GM23338 (cell line): ENCODE measurements around the gene SNX30. TPM values are rescaled to one million over a fixed set of nuclear protein-coding genes. Genes with fewer than 3 reads are reported as not detected.

Experiments used
- ATAC-seq: fragments of 200-7000 bp; cut with Tn5 transposase; 3 replicates; pipeline ENCODE4 v1.9.1; 2020
- DNase-seq: peaks from one replicate; pipeline ENCODE4 v3.0.0-alpha.2; 2015; ENCODE audit warnings: low spot score
- H2AFZ ChIP-seq: fragments of 200-600 bp; sonication (generic); 2 replicates; pipeline ENCODE4 v1.8.0; 2016; ENCODE audit warnings: antibody characterized with exemption, mild to moderate bottlenecking, moderate library complexity
- H3F3A ChIP-seq: fragments of 200-600 bp; sonication (generic); replicated peaks from 2 replicates; pipeline ENCODE4 v1.8.0; 2017; ENCODE audit warnings: antibody characterized with exemption, mixed run types, low read depth
- H3K27ac ChIP-seq: fragments of 200-600 bp; sonication (generic); 2 replicates; pipeline ENCODE4 v1.6.1; 2016; ENCODE audit warnings: low read depth
- H3K27me3 ChIP-seq: fragments of 200-600 bp; sonication (generic); 2 replicates; pipeline ENCODE4 v1.8.0; 2016; ENCODE audit warnings: mild to moderate bottlenecking, mixed run types, moderate library complexity; ENCODE audit not compliant: insufficient read depth
- H3K36me3 ChIP-seq: fragments of 200-600 bp; sonication (generic); 2 replicates; pipeline ENCODE4 v1.8.0; 2016; ENCODE audit warnings: mild to moderate bottlenecking; ENCODE audit not compliant: insufficient read depth
- H3K4me1 ChIP-seq: fragments of 200-600 bp; sonication (generic); 2 replicates; pipeline ENCODE4 v1.8.0; 2016; ENCODE audit warnings: mild to moderate bottlenecking, moderate library complexity; ENCODE audit not compliant: insufficient read depth
- H3K4me2 ChIP-seq: fragments of 200-600 bp; sonication (generic); 2 replicates; pipeline ENCODE4 v1.7.1; 2017; ENCODE audit warnings: mixed run types
- H3K4me3 ChIP-seq: fragments of 200-600 bp; sonication (generic); 2 replicates; pipeline ENCODE4 v1.6.1; 2016; ENCODE audit warnings: mixed run types
- H3K79me2 ChIP-seq: fragments of 200-600 bp; sonication (generic); replicated peaks from 2 replicates; pipeline ENCODE4 v1.8.0; 2017; ENCODE audit warnings: mild to moderate bottlenecking; ENCODE audit not compliant: insufficient read depth
- H3K9me2 ChIP-seq: fragments of 200-600 bp; sonication (generic); 2 replicates; pipeline ENCODE4 v1.8.0; 2017; ENCODE audit not compliant: insufficient read depth
- H4K20me1 ChIP-seq: fragments of 200-600 bp; sonication (generic); replicated peaks from 2 replicates; pipeline ENCODE4 v1.8.0; 2017; ENCODE audit warnings: mild to moderate bottlenecking; ENCODE audit not compliant: insufficient read depth
- H3K27ac Mint-ChIP-seq: 2 replicates; pipeline ENCODE4 v1.8.0; 2020; ENCODE audit warnings: inconsistent platforms, mild to moderate bottlenecking, moderate library complexity, mixed read lengths
- H3K27me3 Mint-ChIP-seq: 3 replicates; pipeline ENCODE4 v1.8.0; 2022; ENCODE audit warnings: low read depth, mild to moderate bottlenecking, moderate library complexity, mixed read lengths, inconsistent platforms; ENCODE audit not compliant: insufficient read depth, poor library complexity
- H3K36me3 Mint-ChIP-seq: 3 replicates; pipeline ENCODE4 v1.8.0; 2021; ENCODE audit warnings: low read depth, mild to moderate bottlenecking, inconsistent platforms, moderate library complexity, mixed read lengths
- H3K4me1 Mint-ChIP-seq: 3 replicates; pipeline ENCODE4 v1.8.0; 2020; ENCODE audit warnings: mild to moderate bottlenecking, inconsistent platforms, mixed read lengths
- H3K4me3 Mint-ChIP-seq: 3 replicates; pipeline ENCODE4 v1.8.0; 2021; ENCODE audit warnings: moderate library complexity, mild to moderate bottlenecking, inconsistent platforms, mixed read lengths
- H3K9me3 Mint-ChIP-seq: 3 replicates; pipeline ENCODE4 v1.8.0; 2020; ENCODE audit warnings: moderate library complexity, mild to moderate bottlenecking, inconsistent platforms, mixed read lengths
- CREB1 ChIP-seq: fragments of 250-450 bp; sonication (Bioruptor Pico); IDR thresholded peaks from 2 replicates; pipeline ENCODE4 v1.5.0; 2020; ENCODE audit warnings: low read depth, mild to moderate bottlenecking, moderate library complexity
- POLR2AphosphoS5 ChIP-seq: IDR thresholded peaks from 2 replicates; pipeline ENCODE4 v1.6.1; 2016; ENCODE audit warnings: antibody characterized with exemption, low read depth
- ZNF331 ChIP-seq: fragments of 250-450 bp; sonication (Bioruptor Pico); IDR thresholded peaks from 2 replicates; pipeline ENCODE4 v1.5.0; 2020; ENCODE audit warnings: low read depth, mild to moderate bottlenecking, moderate library complexity
- polyA plus RNA-seq: library from polyadenylated mRNA; unstranded; fragments of >200 nt; fragmentation: Nextera tagmentation; extraction: Ambion mirVana; gene quantifications from 2 replicates; pipeline ENCODE4 v1.2.1, GENCODE V29; 2016
- total RNA-seq: library from RNA; depleted of rRNA; stranded (reverse); fragments of >200 nt; shearing (Covaris generic); gene quantifications from 2 replicates; pipeline ENCODE4 v1.2.3, GENCODE V29; 2014
- TF ChIP-seq, protein P1 (sequence below): fragments of 250-450 bp; sonication (Bioruptor Pico); IDR thresholded peaks from 2 replicates; pipeline ENCODE4 v1.5.0; 2020; ENCODE audit warnings: mild to moderate bottlenecking, moderate library complexity
- TF ChIP-seq, protein P2 (sequence below): IDR thresholded peaks from 2 replicates; pipeline ENCODE4 v1.6.1; 2016; ENCODE audit warnings: antibody characterized with exemption

Gene SNX30
- total and polyA plus RNA-seq, 2 experiments from 2014 or later: 2.1 to 17.8 TPM

DNA sequence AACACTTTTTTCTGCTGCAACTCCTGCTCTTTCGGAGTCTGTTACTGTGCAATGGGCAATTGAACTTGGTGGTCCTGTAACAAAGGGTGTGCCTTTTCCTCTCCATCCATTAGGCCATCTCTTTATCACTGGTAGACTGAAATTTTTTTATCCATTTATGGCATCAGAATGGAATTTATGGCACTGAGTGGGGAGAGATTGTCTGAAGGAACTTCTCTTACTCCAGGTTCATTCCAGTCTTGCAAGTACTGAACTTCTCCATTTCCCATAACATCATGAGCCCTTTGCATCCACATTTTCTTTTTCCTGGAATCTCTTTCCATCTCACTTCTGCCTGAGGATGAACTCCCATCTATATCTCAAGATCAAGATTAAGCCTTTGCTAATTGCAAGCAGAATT is 130.1 kb downstream of the SNX30 start (continued):
- TF ChIP-seq, protein P1, sequence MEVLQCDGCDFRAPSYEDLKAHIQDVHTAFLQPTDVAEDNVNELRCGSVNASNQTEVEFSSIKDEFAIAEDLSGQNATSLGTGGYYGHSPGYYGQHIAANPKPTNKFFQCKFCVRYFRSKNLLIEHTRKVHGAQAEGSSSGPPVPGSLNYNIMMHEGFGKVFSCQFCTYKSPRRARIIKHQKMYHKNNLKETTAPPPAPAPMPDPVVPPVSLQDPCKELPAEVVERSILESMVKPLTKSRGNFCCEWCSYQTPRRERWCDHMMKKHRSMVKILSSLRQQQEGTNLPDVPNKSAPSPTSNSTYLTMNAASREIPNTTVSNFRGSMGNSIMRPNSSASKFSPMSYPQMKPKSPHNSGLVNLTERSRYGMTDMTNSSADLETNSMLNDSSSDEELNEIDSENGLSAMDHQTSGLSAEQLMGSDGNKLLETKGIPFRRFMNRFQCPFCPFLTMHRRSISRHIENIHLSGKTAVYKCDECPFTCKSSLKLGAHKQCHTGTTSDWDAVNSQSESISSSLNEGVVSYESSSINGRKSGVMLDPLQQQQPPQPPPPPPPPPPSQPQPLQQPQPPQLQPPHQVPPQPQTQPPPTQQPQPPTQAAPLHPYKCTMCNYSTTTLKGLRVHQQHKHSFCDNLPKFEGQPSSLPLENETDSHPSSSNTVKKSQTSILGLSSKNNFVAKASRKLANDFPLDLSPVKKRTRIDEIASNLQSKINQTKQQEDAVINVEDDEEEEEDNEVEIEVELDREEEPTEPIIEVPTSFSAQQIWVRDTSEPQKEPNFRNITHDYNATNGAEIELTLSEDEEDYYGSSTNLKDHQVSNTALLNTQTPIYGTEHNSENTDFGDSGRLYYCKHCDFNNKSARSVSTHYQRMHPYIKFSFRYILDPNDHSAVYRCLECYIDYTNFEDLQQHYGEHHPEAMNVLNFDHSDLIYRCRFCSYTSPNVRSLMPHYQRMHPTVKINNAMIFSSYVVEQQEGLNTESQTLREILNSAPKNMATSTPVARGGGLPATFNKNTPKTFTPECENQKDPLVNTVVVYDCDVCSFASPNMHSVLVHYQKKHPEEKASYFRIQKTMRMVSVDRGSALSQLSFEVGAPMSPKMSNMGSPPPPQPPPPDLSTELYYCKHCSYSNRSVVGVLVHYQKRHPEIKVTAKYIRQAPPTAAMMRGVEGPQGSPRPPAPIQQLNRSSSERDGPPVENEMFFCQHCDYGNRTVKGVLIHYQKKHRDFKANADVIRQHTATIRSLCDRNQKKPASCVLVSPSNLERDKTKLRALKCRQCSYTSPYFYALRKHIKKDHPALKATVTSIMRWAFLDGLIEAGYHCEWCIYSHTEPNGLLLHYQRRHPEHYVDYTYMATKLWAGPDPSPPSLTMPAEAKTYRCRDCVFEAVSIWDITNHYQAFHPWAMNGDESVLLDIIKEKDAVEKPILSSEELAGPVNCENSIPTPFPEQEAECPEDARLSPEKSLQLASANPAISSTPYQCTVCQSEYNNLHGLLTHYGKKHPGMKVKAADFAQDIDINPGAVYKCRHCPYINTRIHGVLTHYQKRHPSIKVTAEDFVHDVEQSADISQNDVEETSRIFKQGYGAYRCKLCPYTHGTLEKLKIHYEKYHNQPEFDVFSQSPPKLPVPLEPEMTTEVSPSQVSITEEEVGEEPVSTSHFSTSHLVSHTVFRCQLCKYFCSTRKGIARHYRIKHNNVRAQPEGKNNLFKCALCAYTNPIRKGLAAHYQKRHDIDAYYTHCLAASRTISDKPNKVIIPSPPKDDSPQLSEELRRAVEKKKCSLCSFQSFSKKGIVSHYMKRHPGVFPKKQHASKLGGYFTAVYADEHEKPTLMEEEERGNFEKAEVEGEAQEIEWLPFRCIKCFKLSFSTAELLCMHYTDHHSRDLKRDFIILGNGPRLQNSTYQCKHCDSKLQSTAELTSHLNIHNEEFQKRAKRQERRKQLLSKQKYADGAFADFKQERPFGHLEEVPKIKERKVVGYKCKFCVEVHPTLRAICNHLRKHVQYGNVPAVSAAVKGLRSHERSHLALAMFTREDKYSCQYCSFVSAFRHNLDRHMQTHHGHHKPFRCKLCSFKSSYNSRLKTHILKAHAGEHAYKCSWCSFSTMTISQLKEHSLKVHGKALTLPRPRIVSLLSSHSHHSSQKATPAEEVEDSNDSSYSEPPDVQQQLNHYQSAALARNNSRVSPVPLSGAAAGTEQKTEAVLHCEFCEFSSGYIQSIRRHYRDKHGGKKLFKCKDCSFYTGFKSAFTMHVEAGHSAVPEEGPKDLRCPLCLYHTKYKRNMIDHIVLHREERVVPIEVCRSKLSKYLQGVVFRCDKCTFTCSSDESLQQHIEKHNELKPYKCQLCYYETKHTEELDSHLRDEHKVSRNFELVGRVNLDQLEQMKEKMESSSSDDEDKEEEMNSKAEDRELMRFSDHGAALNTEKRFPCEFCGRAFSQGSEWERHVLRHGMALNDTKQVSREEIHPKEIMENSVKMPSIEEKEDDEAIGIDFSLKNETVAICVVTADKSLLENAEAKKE (CRISPR knock-in tag): no peak
- TF ChIP-seq, protein P2, sequence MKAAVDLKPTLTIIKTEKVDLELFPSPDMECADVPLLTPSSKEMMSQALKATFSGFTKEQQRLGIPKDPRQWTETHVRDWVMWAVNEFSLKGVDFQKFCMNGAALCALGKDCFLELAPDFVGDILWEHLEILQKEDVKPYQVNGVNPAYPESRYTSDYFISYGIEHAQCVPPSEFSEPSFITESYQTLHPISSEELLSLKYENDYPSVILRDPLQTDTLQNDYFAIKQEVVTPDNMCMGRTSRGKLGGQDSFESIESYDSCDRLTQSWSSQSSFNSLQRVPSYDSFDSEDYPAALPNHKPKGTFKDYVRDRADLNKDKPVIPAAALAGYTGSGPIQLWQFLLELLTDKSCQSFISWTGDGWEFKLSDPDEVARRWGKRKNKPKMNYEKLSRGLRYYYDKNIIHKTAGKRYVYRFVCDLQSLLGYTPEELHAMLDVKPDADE: no peak
- TF ChIP-seq CREB1: no peak

DNA sequence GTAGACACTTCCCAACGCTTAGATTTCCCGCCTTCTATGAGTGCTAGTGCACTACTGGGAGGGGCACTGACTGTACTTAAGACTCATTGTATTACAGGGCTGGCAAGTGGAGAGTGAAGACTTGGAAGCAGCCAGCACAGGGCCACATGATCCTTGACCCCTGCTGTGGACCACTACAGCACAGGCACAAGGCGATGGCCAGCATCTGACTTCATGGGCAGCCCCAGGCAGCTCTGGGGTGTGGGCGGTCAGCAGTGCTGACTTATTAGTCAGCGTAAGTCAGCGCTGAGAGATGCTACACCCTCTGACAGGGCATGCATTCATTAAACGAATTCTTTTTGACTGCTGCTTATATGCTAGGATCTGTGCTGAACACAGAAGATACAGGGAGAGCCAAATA is 130.8 kb downstream of the SNX30 start:
- Histone ChIP-seq H3F3A (no peaks in the 10 kb centered on the region), H4K20me1 (no peaks in the 10 kb centered on the region), H3K79me2 (no peaks in the 10 kb centered on the region), H3K4me3 (no peak overlapping the region), H3K4me1 (no peaks in the 10 kb centered on the region), H3K27me3 (no peaks in the 10 kb centered on the region), H3K9me2 (0 out of 2 replicates have a peak, but pooled peaks cover under 1% of the 10 kb centered on the region), H3K27ac (no peak overlapping the region), H3K36me3 (no peaks in the 10 kb centered on the region), H3K4me2 (no peak overlapping the region), H2AFZ (no peak overlapping the region)
- DNase-seq (no peak), ATAC-seq (no peak)
- TF ChIP-seq ZNF331 (CRISPR knock-in tag) (no peak), POLR2AphosphoS5 (no peak)
- TF ChIP-seq, protein P1 (CRISPR knock-in tag): no peak
- no peak overlapping the region for H3K4me3 Mint-ChIP-seq
- no peaks in the 10 kb centered on the region for H3K27me3 Mint-ChIP-seq
- H3K36me3 Mint-ChIP-seq: no peaks in the 10 kb centered on the region; the same call in 2 of the 3 replicates
- peaks cover 5% of the 10 kb centered on the region; the same call in 1 of the 3 replicates for H3K4me1 Mint-ChIP-seq
- no peak overlapping the region for H3K27ac Mint-ChIP-seq
- H3K9me3 Mint-ChIP-seq: no peaks in the 10 kb centered on the region
